HAP-1 (cell line): ENCODE data around the gene ADIRF.

ENCODE experiments used
- DNase-seq, 2 experiments: peaks; one replicate each; pipeline ENCODE4 v3.0.0-alpha.2; 2016 to 2020; ENCODE audit warnings: low spot score in 2 of 2
- H3K27me3 ChIP-seq: fragments of 250-450 bp; sonication (Bioruptor Pico); 2 replicates; pipeline ENCODE4 v1.5.1; 2020; ENCODE audit warnings: low read depth, mild to moderate bottlenecking, moderate library complexity
- H3K36me3 ChIP-seq: fragments of 250-450 bp; sonication (Bioruptor Pico); replicated peaks from 2 replicates; pipeline ENCODE4 v1.5.1; 2020; ENCODE audit warnings: mild to moderate bottlenecking
- H3K4me1 ChIP-seq: fragments of 250-450 bp; sonication (Bioruptor Pico); 2 replicates; pipeline ENCODE4 v1.5.1; 2020; ENCODE audit warnings: mild to moderate bottlenecking
- H3K4me3 ChIP-seq: fragments of 250-450 bp; sonication (Bioruptor Pico); 2 replicates; pipeline ENCODE4 v1.5.1; 2020; ENCODE audit warnings: mild to moderate bottlenecking, moderate library complexity
- H3K9me3 ChIP-seq: fragments of 250-450 bp; sonication (Bioruptor Pico); 2 replicates; pipeline ENCODE4 v1.5.1; 2020; ENCODE audit warnings: mild to moderate bottlenecking, moderate library complexity
- in situ Hi-C: fragments of 300-500 bp; cut with MboI; formaldehyde crosslinking; loops from 3 replicates; pipeline ENCODE4 v1.14.3; 2020; ENCODE audit warnings: low sequenced_read_pairs, inconsistent platforms, mixed read lengths

Gene ADIRF

DNA sequence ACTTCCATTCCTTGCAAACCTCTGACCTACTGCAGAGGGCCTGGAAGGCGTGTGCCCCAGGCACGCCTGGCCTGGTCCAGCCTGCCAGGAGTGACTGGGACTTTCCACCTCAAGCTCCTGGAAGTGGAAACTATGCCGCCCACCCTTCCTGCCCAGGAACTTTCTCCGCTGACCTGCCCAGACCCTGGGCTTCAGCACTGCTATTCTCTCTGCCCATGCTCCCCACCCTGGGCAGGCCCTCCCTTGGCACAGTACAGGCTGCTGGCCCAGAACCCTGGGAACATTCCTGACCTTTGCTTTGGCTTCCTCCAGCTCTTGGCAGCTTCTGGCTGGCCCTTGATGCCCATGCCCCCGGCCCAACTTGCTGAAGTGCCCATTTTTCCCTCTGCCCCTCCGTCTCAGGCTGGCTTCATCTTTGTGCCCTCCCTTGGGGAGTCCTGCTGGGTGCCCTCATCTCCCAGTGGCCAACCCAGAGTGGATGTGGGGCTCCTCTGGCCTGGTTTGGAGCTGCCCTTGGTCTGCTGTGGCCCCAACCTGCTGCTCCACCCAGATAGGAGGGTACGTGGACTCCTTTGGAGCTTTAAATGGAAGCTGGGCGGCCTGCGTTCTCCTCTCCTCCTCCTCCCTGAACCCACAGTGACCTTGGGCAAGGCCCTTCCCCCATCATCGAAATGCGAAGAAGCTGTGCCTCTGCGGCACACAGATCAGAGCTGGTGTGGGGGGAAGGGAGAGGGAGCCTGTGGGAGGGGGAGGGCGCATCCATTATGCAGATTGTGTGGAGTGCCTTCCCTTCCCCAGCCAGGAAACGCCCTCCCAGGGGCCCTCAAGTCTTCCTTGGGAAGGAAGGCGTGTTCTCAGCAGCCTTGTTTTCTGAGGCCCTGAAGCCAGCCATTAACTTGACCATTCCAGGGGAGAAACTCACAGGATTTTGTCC, 14.3 kb upstream of the ADIRF start:
- peak; percentile 29 to 81 for DNase-seq
- H3K4me1 ChIP-seq, result peaks cover 13% of the 10 kb centered on the region
- H3K36me3 ChIP-seq, result no peaks in the 10 kb centered on the region
- H3K27me3 ChIP-seq, result no peaks in the 10 kb centered on the region
- peaks cover 5% of the 10 kb centered on the region; the same call in 1 of the 2 replicates for H3K9me3 ChIP-seq
- H3K4me3 ChIP-seq, result no peak overlapping the region
- in situ Hi-C loops, result no loop called here

DNA sequence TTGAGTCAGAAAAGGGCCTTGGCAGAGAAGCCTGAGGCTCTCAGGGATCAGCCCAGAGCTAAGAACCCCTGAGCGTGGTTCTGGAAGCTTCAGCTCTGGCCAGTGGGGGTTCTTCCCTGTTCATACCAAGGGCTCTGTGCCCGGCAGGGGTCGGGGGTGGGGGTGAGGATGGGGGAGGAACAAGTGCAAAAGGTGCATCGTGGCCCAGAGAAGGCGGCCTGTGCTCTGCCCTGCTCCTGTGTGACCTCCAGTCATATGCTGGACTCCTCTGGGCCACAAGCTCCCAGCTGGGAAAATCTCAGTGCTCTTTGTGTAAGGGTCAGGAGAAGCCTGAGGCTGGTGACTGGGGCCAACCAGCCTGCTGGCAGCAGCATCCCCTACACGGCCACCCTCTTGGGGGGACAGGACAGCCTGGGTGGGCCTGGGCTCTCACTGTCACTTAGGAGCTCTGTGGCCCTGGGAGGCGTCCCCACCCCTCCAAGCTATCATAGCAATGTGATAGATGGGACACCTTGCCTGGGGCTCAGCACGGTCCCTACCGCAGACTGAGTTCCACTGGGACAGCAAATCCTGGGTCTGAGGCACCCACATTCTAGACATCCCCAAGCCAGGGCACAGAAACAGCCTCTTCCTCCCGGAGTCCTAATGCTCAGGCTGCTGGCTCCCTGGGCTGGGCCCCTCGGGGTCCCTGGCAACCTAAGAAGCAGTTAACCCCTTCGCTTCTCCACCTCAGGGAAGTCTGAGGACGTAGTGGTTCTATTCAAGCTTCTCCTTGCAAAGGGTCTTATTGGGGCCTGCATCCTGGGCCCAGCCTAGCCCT, 13.4 kb upstream of the ADIRF start:
- no peak for DNase-seq
- Histone ChIP-seq H3K9me3 (peaks cover 5% of the 10 kb centered on the region; the same call in 1 of the 2 replicates), H3K36me3 (no peaks in the 10 kb centered on the region), H3K27me3 (no peaks in the 10 kb centered on the region), H3K4me1 (peaks cover 13% of the 10 kb centered on the region), H3K4me3 (no peak overlapping the region)
- in situ Hi-C loops, result no loop called here

GRCh38 chr10:86955501-86956194, 12.6 kb upstream of the ADIRF start:
- in situ Hi-C loops, result no loop called here
- Histone ChIP-seq H3K9me3 (peaks cover 5% of the 10 kb centered on the region; the same call in 1 of the 2 replicates), H3K36me3 (no peaks in the 10 kb centered on the region), H3K27me3 (no peaks in the 10 kb centered on the region), H3K4me1 (peaks cover 15% of the 10 kb centered on the region), H3K4me3 (no peak overlapping the region)
- no peak for DNase-seq

- Histone ChIP-seq H3K4me3 (no peak overlapping the region), H3K9me3 (peaks cover 5% of the 10 kb centered on the region; the same call in 1 of the 2 replicates), H3K36me3 (no peaks in the 10 kb centered on the region), H3K4me1 (peaks cover 15% of the 10 kb centered on the region), H3K27me3 (no peaks in the 10 kb centered on the region)
- in situ Hi-C loops, result no loop called here
- no peak for DNase-seq
Measured at GRCh38 chr10:86956195-86956847, 12.0 kb upstream of the ADIRF start.

GRCh38 chr10:86956848-86957448, 11.3 kb upstream of the ADIRF start:
- H3K9me3 ChIP-seq, result peaks cover 4% of the 10 kb centered on the region; the same call in 1 of the 2 replicates
- no peaks in the 10 kb centered on the region for H3K27me3 ChIP-seq
- no peaks in the 10 kb centered on the region for H3K36me3 ChIP-seq
- peaks cover 15% of the 10 kb centered on the region for H3K4me1 ChIP-seq
- DNase-seq, result no peak
- in situ Hi-C loops, result no loop called here
- H3K4me3 ChIP-seq, result no peak overlapping the region

DNA sequence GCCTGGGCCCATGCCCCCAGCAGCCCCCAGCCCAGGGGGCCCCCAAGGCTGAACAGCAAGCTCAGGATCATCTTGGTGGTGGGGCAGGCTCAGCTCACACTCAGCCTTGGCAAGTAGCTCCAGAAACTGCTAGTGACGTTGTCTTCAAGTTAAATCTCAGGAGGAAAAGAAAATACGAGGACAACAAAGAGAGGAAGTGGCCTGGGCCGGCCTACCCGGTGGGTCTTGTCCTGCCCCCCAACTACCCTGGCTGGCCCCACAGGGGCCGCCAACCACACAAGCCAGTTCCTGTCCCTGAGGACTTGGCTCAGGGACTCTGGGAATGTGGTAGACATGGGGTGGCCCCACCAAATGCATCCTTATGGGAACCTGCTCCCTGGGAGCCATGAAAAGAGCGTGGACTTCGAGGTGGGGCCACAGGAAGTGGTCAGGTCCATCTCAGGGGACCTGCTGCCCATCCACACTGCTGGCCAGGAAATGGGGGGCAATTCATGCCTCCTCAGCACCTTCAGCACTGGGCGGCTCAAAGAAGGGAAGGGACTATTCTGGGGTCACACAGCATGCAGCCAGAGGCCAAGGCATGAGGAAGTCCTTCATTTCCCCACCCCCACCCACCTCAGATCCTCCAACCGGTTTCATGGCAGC, 10.7 kb upstream of the ADIRF start, which contains the start of gene MMRN2:
MMRN2 (minus strand) TSS at position 145 of the 645 bp plus-strand sequence; CDS start at position 71, 74 bp downstream.
- in situ Hi-C loops, result no loop called here
- Histone ChIP-seq H3K27me3 (no peaks in the 10 kb centered on the region), H3K4me3 (no peak within 1 kb of the TSS), H3K36me3 (no peaks in the 10 kb centered on the region), H3K9me3 (no peaks in the 10 kb centered on the region), H3K4me1 (peaks cover 15% of the 10 kb centered on the region)
- DNase-seq, result no peak

DNA sequence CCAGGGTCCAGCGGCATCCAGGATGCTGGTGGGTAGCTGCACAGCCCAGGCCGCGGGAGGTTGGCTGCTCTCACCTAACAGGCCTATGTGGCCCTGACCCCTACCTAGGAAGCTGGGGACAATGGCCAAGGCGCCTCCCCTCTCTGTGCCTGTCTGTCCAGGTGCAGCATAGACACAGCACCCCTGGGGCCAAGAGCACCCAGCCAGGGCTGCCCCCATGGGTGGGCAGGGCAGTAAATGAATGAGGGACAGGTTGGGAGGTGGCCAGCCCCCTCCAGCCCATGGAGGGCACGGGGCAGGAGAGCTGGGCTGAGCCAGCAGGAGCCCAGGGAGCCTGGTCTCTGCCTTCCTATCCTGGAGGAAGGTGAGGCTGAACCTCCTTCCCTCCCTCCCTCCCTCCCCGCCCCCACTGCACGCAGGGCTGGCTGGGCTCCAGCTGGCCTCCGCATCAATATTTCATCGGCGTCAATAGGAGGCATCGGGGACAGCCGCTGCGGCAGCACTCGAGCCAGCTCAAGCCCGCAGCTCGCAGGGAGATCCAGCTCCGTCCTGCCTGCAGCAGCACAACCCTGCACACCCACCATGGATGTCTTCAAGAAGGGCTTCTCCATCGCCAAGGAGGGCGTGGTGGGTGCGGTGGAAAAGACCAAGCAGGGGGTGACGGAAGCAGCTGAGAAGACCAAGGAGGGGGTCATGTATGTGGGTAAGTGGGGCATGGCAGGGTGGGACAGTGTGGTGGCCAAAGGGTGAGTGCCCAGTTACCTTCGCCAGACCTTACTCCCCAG, 10.0 kb upstream of the ADIRF start, which contains the start of gene SNCG:
SNCG (plus strand) TSS at position 484 of the 785 bp plus-strand sequence; CDS start at position 583, 99 bp downstream.
- Histone ChIP-seq H3K9me3 (no peaks in the 10 kb centered on the region), H3K36me3 (no peaks in the 10 kb centered on the region), H3K4me1 (peaks cover 15% of the 10 kb centered on the region), H3K4me3 (no peak within 1 kb of the TSS), H3K27me3 (no peaks in the 10 kb centered on the region)
- DNase-seq, result no peak
- in situ Hi-C loops, result no loop called here

GRCh38 chr10:86958901-86959736, 9.2 kb upstream of the ADIRF start:
- peaks cover 12% of the 10 kb centered on the region for H3K4me1 ChIP-seq
- no peaks in the 10 kb centered on the region for H3K27me3 ChIP-seq
- no peaks in the 10 kb centered on the region for H3K36me3 ChIP-seq
- no peak overlapping the region for H3K4me3 ChIP-seq
- in situ Hi-C loops, result no loop called here
- no peak for DNase-seq
- no peaks in the 10 kb centered on the region for H3K9me3 ChIP-seq

- H3K4me3 ChIP-seq, result no peak overlapping the region
- peaks cover 7% of the 10 kb centered on the region; the same call in 1 of the 2 replicates for H3K4me1 ChIP-seq
- H3K27me3 ChIP-seq, result no peaks in the 10 kb centered on the region
- DNase-seq, result no peak
- in situ Hi-C loops, result no loop called here
- no peaks in the 10 kb centered on the region for H3K9me3 ChIP-seq
- no peaks in the 10 kb centered on the region for H3K36me3 ChIP-seq
Measured at GRCh38 chr10:86959737-86960002, 8.6 kb upstream of the ADIRF start.

DNA sequence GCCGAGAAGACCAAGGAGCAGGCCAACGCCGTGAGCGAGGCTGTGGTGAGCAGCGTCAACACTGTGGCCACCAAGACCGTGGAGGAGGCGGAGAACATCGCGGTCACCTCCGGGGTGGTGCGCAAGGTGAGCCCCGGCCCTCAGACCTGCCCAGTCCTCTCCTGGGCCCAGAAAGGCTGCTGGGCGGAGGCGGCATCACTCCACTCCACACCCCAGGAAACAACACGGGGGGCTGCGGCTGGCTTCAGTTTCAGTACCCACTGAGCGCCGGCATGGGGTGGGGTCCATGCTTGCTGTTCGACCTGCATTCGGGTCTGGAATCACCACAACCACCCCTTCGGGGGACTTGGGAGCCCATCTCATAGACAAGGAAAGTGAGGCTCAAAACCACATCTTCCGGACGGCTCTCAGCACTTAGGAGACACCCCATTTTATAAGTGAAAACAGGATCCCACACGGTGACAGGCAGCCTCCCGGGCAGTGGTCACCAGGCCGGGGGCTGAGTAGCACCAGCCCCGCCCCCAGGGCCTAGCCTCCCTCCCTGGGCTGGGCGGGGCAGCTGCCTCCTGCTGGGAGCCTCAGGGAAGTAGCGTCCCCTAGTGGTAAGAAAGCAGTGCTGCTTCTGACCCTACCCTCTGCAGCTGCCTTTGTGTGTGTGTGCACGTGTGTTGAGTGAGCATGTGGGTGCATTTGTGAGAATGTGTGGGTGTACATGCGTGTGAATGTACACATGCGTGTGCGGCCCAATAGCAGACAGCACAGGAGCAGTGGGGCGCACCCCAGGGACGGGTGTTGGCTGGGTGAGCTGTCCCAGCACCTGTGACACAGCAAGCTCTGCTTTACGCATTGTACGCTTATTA, 8.0 kb upstream of the ADIRF start:
- H3K36me3 ChIP-seq, result no peaks in the 10 kb centered on the region
- peaks cover 2% of the 10 kb centered on the region; the same call in 1 of the 2 replicates for H3K4me1 ChIP-seq
- in situ Hi-C loops, result no loop called here
- peak; percentile 51 to 82 for DNase-seq
- H3K27me3 ChIP-seq, result no peaks in the 10 kb centered on the region
- no peaks in the 10 kb centered on the region for H3K9me3 ChIP-seq
- no peak overlapping the region for H3K4me3 ChIP-seq
